OCI-LY3 (cell line): ENCODE measurements around the gene KANSL1.
A peak's percentile ranks its signal among the peaks of the same experiment; 100 is the strongest.

ENCODE experiments used
- H2AFZ ChIP-seq: fragments of 200-600, 300-600 bp; shearing (Covaris generic); 2 replicates; pipeline ENCODE4 v1.6.0; 2014; ENCODE audit warnings: antibody characterized with exemption, low read depth, low read length
- H3K27ac ChIP-seq: fragments of 200-600, 300-600 bp; sonication (generic); 2 replicates; pipeline ENCODE4 v1.5.1; 2014; ENCODE audit warnings: mild to moderate bottlenecking, low read length, moderate library complexity, mixed read lengths
- H3K27me3 ChIP-seq: fragments of 200-600, 300-600 bp; sonication (generic); 2 replicates; pipeline ENCODE4 v1.6.1; 2014; ENCODE audit warnings: low read depth, low read length, mixed read lengths
- H3K36me3 ChIP-seq: fragments of 200-600, 300-600 bp; sonication (generic); replicated peaks from 2 replicates; pipeline ENCODE3; 2014; ENCODE audit warnings: low read depth, low read length, mixed read lengths
- H3K4me1 ChIP-seq: fragments of 300-600, 200-600 bp; sonication (generic); 2 replicates; pipeline ENCODE4 v1.6.1; 2014; ENCODE audit warnings: low read length, mixed read lengths
- H3K4me2 ChIP-seq: fragments of 200-600, 300-600 bp; sonication (generic); 2 replicates; pipeline ENCODE4 v1.6.1; 2014; ENCODE audit warnings: low read length, mixed read lengths
- H3K4me3 ChIP-seq: fragments of 300-600, 200-600 bp; sonication (generic); 2 replicates; pipeline ENCODE4 v1.5.1; 2014; ENCODE audit warnings: antibody characterized with exemption, mild to moderate bottlenecking, low read length, moderate library complexity
- H3K79me2 ChIP-seq: fragments of 300-600, 200-600 bp; shearing (Covaris generic); 2 replicates; pipeline ENCODE4 v1.6.1; 2014; ENCODE audit warnings: mild to moderate bottlenecking, low read length, mixed read lengths
- H3K9ac ChIP-seq: fragments of 300-600, 200-600 bp; shearing (Covaris generic); 2 replicates; pipeline ENCODE4 v1.6.0; 2014; ENCODE audit warnings: mild to moderate bottlenecking, low read length, moderate library complexity
- H3K9me3 ChIP-seq: fragments of 200-600, 300-600 bp; shearing (Covaris generic); 2 replicates; pipeline ENCODE4 v1.6.1; 2014; ENCODE audit warnings: low read length, mixed read lengths; ENCODE audit not compliant: insufficient read depth
- H4K20me1 ChIP-seq: fragments of 200-600, 300-600 bp; sonication (generic); 2 replicates; pipeline ENCODE4 v1.6.1; 2016; ENCODE audit warnings: low read length, mixed read lengths; ENCODE audit not compliant: insufficient read depth
- EZH2phosphoT487 ChIP-seq: fragments of 200-600 bp; shearing (Covaris generic); IDR thresholded peaks from 2 replicates; pipeline ENCODE4 v1.6.1; 2018; ENCODE audit warnings: antibody characterized with exemption, mixed run types, low read depth
- TF ChIP-seq, protein P1 (sequence below): fragments of 200-600, 300-600 bp; sonication (generic); IDR thresholded peaks from 2 replicates; pipeline ENCODE4 v1.5.1; 2014; ENCODE audit warnings: antibody characterized with exemption, low read length, low read depth

KANSL1 gene

DNA sequence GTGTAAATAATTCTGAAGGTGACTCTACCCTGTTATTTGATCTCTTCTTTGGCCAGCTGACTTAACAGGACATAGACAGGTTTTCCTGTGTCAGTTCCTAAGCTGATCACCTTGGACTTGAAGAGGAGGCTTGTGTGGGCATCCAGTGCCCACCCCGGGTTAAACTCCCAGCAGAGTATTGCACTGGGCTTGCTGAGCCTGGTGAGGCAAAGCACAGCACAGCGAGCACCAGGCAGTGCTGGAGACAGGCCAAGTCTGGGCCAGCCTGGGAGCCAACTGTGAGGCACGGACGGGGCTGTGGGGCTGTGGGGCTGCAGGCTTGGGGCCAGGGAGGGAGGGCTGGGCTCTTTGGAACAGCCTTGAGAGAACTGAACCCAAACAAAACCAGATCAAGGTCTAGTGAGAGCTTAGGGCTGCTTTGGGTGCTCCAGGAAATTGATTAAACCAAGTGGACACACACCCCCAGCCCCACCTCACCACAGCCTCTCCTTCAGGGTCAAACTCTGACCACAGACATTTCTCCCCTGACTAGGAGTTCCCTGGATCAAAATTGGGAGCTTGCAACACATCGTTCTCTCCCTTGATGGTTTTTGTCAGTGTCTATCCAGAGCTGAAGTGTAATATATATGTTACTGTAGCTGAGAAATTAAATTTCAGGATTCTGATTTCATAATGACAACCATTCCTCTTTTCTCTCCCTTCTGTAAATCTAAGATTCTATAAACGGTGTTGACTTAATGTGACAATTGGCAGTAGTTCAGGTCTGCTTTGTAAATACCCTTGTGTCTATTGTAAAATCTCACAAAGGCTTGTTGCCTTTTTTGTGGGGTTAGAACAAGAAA is 189.1 kb downstream of the KANSL1 start:
- Histone ChIP-seq H3K9me3 (no peaks in the 10 kb centered on the region), H3K4me1 (no peaks in the 10 kb centered on the region), H4K20me1 (no peaks in the 10 kb centered on the region), H3K36me3 (no peaks in the 10 kb centered on the region), H3K79me2 (no peaks in the 10 kb centered on the region), H3K4me2 (no peak overlapping the region), H3K27me3 (peaks cover 10% of the 10 kb centered on the region), H3K4me3 (no peak overlapping the region), H2AFZ (no peak overlapping the region), H3K27ac (no peak overlapping the region), H3K9ac (no peak overlapping the region)
- TF ChIP-seq EZH2phosphoT487 = no peak
- TF ChIP-seq, protein P1, sequence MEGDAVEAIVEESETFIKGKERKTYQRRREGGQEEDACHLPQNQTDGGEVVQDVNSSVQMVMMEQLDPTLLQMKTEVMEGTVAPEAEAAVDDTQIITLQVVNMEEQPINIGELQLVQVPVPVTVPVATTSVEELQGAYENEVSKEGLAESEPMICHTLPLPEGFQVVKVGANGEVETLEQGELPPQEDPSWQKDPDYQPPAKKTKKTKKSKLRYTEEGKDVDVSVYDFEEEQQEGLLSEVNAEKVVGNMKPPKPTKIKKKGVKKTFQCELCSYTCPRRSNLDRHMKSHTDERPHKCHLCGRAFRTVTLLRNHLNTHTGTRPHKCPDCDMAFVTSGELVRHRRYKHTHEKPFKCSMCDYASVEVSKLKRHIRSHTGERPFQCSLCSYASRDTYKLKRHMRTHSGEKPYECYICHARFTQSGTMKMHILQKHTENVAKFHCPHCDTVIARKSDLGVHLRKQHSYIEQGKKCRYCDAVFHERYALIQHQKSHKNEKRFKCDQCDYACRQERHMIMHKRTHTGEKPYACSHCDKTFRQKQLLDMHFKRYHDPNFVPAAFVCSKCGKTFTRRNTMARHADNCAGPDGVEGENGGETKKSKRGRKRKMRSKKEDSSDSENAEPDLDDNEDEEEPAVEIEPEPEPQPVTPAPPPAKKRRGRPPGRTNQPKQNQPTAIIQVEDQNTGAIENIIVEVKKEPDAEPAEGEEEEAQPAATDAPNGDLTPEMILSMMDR = no peak

DNA sequence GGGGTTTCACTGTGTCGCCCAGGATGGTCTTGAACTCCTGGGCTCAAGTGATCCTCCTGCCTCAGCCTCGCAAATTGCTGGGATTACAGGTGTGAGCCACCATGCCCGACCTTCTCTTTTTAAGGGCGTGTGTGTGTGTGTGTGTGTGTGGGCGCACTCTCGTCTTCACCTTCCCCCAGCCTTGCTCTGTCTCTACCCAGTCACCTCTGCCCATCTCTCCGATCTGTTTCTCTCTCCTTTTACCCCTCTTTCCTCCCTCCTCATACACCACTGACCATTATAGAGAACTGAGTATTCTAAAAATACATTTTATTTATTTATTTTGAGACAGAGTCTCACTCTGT is 190.3 kb downstream of the KANSL1 start:
- Histone ChIP-seq H3K4me1 (no peaks in the 10 kb centered on the region), H3K27me3 (peaks cover 2% of the 10 kb centered on the region; the same call in 1 of the 2 replicates), H3K9me3 (no peaks in the 10 kb centered on the region), H2AFZ (no peak overlapping the region), H4K20me1 (no peaks in the 10 kb centered on the region), H3K79me2 (no peaks in the 10 kb centered on the region), H3K4me3 (no peak overlapping the region), H3K9ac (no peak overlapping the region), H3K27ac (no peak overlapping the region), H3K4me2 (no peak overlapping the region), H3K36me3 (no peaks in the 10 kb centered on the region)
- TF ChIP-seq EZH2phosphoT487 = no peak
- TF ChIP-seq, protein P1 = no peak

DNA sequence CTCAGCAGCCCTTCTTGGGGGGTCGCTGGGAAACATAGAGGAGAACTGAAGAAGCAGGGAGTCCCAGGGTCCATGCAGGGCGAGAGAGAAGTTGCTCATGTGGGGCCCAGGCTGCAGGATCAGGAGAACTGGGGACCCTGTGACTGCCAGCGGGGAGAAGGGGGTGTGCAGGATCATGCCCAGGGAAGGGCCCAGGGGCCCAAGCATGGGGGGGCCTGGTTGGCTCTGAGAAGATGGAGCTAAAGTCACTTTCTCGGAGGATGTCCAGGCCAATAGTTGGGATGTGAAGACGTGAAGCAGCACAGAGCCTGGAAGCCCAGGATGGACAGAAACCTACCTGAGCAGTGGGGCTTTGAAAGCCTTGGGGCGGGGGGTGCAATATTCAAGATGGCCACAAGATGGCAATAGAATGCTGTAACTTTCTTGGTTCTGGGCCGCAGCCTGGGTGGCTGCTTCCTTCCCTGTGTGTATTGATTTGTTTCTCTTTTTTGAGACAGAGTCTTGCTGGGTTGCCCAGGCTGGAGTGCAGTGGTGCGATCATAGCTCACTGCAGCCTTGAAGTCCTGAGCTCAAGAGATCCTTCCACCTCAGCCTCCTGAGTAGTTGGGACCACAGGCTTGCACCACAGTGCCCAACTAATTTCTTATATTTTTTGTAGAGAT is 190.8 kb downstream of the KANSL1 start:
- no peak overlapping the region for H3K27ac ChIP-seq
- no peak for TF ChIP-seq EZH2phosphoT487
- TF ChIP-seq, protein P1 = peak; percentile 79
- H3K9ac ChIP-seq = no peak overlapping the region
- H3K4me3 ChIP-seq = no peak overlapping the region
- H3K36me3 ChIP-seq = no peaks in the 10 kb centered on the region
- no peak overlapping the region for H3K4me2 ChIP-seq
- no peaks in the 10 kb centered on the region for H4K20me1 ChIP-seq
- H3K79me2 ChIP-seq = no peaks in the 10 kb centered on the region
- H3K4me1 ChIP-seq = no peaks in the 10 kb centered on the region
- no peak overlapping the region for H2AFZ ChIP-seq
- no peaks in the 10 kb centered on the region for H3K9me3 ChIP-seq
- H3K27me3 ChIP-seq = no peaks in the 10 kb centered on the region

DNA sequence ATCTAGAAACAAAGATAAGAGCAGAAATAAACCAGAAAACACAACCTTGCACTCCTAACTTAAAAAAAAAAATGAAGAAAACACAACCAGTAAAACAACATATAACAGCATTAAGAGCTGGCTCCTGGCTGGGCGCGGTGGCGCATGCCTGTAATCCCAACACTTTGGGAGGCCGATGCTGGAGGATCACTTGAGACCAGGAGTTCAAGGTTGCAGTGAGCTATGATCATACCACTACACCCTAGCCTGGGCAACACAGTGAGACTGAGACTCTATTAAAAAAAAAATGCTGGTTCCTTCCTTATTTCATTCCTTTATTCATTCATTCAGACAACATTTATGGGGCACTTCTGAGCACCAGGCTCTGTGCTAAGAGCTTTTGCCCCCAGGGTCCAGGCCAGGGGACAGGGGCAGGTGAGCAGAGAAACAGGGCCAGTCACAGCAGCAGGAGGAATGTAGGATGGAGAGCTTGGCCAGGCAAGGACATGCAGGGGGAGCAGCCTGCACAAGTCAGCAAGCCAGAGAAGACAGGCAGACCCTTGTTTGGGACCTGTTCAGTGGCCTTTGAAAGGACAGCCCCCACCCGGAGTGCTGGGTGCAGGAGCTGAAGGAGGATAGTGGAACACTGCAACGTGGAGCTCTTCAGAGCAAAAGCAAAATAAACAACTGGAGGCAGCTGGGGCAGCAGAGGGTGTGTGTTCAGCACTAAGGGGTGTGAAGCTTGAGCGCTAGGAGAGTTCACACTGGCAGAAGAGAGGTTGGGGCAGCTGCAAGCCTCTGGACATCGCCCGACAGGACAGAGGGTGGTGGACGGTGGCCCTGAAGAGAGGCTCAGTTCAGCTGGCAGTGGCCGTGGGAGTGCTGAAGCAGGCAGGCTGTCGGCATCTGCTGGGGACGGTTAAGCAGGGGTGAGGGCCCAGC is 191.6 kb downstream of the KANSL1 start:
- H3K27me3 ChIP-seq = no peaks in the 10 kb centered on the region
- H3K4me2 ChIP-seq = no peak overlapping the region
- no peak overlapping the region for H3K9ac ChIP-seq
- H3K4me1 ChIP-seq = no peaks in the 10 kb centered on the region
- no peak overlapping the region for H2AFZ ChIP-seq
- no peaks in the 10 kb centered on the region for H4K20me1 ChIP-seq
- H3K4me3 ChIP-seq = no peak overlapping the region
- TF ChIP-seq, protein P1 = no peak
- no peak for TF ChIP-seq EZH2phosphoT487
- no peaks in the 10 kb centered on the region for H3K79me2 ChIP-seq
- H3K27ac ChIP-seq = no peak overlapping the region
- H3K9me3 ChIP-seq = no peaks in the 10 kb centered on the region
- H3K36me3 ChIP-seq = no peaks in the 10 kb centered on the region
